ENCODE data around the gene POM121. TPM values are rescaled to one million over a fixed set of nuclear protein-coding genes. Genes with fewer than 3 reads are reported as not detected.

Gene POM121
- total RNA-seq: 13.6 and 15.9 TPM in 2 replicates

DNA sequence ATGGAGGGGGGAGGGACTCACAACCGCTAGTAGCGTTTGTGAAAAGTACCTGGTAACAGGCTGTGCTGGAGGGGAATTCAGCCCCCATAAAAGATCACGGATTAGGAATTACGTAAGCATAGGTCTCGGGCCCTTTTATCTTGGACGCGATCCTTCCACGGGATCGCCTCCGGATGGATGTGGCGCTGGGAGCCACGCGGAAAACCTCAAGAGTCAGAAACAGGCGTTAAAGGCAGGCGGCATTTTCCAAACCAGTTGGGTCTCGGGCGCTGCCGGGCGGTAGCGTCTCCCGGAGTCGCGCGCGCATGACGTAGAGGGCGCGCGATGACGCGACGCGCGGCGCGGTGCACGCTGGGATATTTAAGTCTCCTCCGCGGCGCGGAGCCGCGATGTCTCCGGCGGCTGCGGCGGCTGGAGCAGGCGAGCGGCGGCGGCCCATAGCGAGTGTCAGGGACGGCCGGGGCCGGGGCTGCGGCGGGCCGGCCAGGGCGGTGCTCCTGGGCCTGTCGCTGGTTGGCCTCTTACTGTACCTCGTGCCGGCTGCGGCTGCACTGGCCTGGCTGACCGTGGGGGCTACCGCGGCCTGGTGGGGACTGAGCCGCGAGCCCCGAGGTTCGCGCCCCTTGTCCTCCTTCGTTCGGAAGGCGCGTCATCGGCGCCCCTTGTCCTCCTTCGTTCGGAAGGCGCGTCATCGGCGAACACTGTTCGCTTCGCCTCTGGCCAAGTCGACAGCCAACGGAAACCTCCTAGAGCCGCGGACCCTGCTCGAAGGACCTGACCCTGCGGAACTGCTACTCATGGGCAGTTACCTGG, at the start of gene POM121:
Gene POM121, plus strand, starts transcription at position 363 of the 813 bp plus-strand sequence. Its CDS starts 27 bp downstream, at position 390.

DNA sequence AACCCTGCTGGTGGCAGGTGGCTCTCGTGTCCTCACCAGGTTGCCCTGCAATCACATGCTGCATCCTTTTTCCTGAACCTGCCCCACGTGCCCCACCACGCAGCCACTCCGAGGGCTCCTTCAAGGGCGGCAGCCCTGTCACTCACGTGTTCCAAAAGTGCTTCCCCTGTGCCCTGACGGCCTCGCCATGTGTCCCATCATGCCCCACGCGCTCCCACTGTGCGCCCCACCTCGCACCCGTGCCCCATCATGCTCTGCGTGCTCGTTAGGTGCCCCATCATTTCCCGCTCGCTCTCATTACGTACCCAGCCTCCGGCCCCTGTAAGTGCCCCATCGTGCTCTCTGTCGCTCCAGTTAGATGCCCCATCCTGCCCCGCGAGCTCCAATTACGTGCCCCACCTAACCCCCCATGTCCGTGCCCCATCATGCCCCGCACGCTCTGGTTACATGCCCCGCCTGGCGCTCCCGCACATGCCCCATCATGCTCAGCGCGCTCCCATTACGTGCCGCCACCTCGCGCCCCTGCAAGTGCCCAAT, 44.2 kb downstream of the POM121 start, which contains the start of gene TRIM74:
Gene TRIM74, minus strand, starts transcription at position 487 of the 537 bp plus-strand sequence. CDS start 3,309 bp downstream, outside the sequence.

Small RNAs within 50 kb of the gene (small RNA-seq; reads per million reads assigned to genes)
- gene RF00019: not detected

Other genes starting within 250 kb of the POM121 start
- gene TYW1B, start 96.9 kb upstream of the POM121 start, total RNA-seq: 2.0 and 2.4 TPM in 2 replicates
- gene TRIM74, start 44.4 kb downstream of the POM121 start, total RNA-seq: 0.14 TPM in 1 of 2 replicates, not detected in the other
- gene SPDYE8, start 104.7 kb downstream of the POM121 start, total RNA-seq: not detected in 2 replicates
- not detected in 2 replicates for gene SPDYE11, start 132.8 kb downstream of the POM121 start, total RNA-seq
- gene SPDYE9, start 160.9 kb downstream of the POM121 start, total RNA-seq: not detected in 2 replicates